ENCODE results near the gene CDHR3. TPM values are rescaled to one million over a fixed set of nuclear protein-coding genes. Genes with fewer than 3 reads are reported as not detected.

The CDHR3 gene
- total and polyA plus RNA-seq, 2 of the 8 experiments (the other 6 are each of a cell fraction or from before 2014, with no cell fraction given) = 6.4 to 6.8 TPM

DNA sequence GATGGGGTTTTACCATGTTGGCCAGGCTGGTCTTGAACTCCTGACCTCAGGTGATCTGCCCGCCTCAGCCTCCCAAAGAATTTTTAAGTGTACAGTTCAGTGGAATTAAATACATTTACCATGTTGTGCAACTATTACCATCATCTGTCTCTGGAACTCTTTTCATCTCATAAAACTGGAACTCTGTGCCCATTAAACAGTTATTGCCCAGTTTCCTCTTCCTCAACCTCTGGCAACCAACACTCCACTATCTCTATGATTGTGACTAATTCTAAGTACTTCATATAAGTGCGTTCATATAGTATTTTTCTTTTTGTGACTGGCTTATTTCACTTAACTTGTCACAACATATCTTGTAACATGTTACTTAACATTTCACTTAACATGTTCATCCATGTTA is 45.4 kb upstream of the CDHR3 start:
- Histone ChIP-seq H3K4me1 (replicated peaks in 1 of 4; ENCODE audit: control insufficient read depth in 3 of 4, insufficient read depth in 4 of 4, low read length in 3 of 4) (no peaks in the 10 kb centered on the region), H3K9me3 (ENCODE audit: insufficient read depth in 2 of 2, low read depth in 1 of 2, low read length in 1 of 2) (peaks cover 0 to 2% of the 10 kb centered on the region in 2 experiments; a peak in 2 of 4 replicates), H2AK5ac (ENCODE audit: low read depth, low read length) (no peak overlapping the region), H3K4ac (replicated peaks; ENCODE audit: insufficient read length, low read depth, low read length) (no peak overlapping the region), H3K4me3 (ENCODE audit: extremely low read depth in 1 of 4, insufficient read depth in 2 of 4, low read depth in 3 of 4, low read length in 4 of 4) (no peak overlapping the region), H2BK120ac (replicated peaks; ENCODE audit: low read depth, low read length) (no peak overlapping the region), H3K56ac (replicated peaks; ENCODE audit: insufficient read length, low read depth, low read length) (no peak overlapping the region), H3K23ac (ENCODE audit: insufficient read length) (no peak overlapping the region), H2BK12ac (ENCODE audit: low read depth, low read length) (no peak overlapping the region), H2BK5ac (ENCODE audit: low read depth, low read length) (no peak overlapping the region), H4K8ac (ENCODE audit: extremely low read depth, insufficient read depth, low read length) (no peak overlapping the region), H3K27me3 (replicated peaks in 1 of 4; ENCODE audit: control insufficient read depth in 3 of 4, extremely low read depth in 1 of 4, insufficient read depth in 3 of 4, low read length in 3 of 4) (no peaks in the 10 kb centered on the region), H3K79me2 (ENCODE audit: control insufficient read depth in 1 of 2, insufficient read depth in 2 of 2, low read length in 2 of 2) (no peaks in the 10 kb centered on the region), H4K91ac (replicated peaks; ENCODE audit: insufficient read length, low read length) (no peak overlapping the region), H2BK20ac (ENCODE audit: low read length) (no peak overlapping the region), H3K79me1 (ENCODE audit: low read depth, low read length) (no peaks in the 10 kb centered on the region), H3K4me2 (ENCODE audit: insufficient read depth in 1 of 2, low read depth in 2 of 2, low read length in 2 of 2) (no peak overlapping the region), H3K18ac (ENCODE audit: extremely low read depth, low read length) (no peak overlapping the region), H4K5ac (ENCODE audit: insufficient read length, low read depth, low read length) (no peak overlapping the region), H3K36me3 (ENCODE audit: control insufficient read depth in 2 of 4, insufficient read depth in 4 of 4, low read length in 3 of 4) (no peaks in the 10 kb centered on the region; a peak in 3 of 8 replicates), H3K9ac (replicated peaks in 1 of 4; ENCODE audit: extremely low read depth in 1 of 4, low read depth in 3 of 4, low read length in 3 of 4) (no peak overlapping the region), H2AFZ (ENCODE audit: low read length) (no peak overlapping the region), H4K20me1 (replicated peaks in 1 of 2; ENCODE audit: control insufficient read depth in 1 of 2, insufficient read depth in 2 of 2, low read length in 2 of 2) (no peaks in the 10 kb centered on the region), H3K14ac (ENCODE audit: insufficient read length) (no peak overlapping the region), H2BK15ac (ENCODE audit: low read length) (no peak overlapping the region), H3K23me2 (ENCODE audit: low read depth, low read length) (no peaks in the 10 kb centered on the region), H3K27ac (ENCODE audit: low read depth, low read length) (no peak overlapping the region)
- CTCF ChIA-PET (ENCODE audit: partially characterized antibody) = interaction anchor here (1.4 kb wide), 1 partner anchor 124 kb away, joined by 4 read pairs; no protein-coding TSS in a partner anchor
- POLR2A ChIA-PET (ENCODE audit: partially characterized antibody) = no interaction called here
- DNase-seq (ENCODE audit: low read depth in 1 of 2, low spot score in 2 of 2) (no peak), FAIRE-seq (no peak)
- TF ChIP-seq, protein P1, sequence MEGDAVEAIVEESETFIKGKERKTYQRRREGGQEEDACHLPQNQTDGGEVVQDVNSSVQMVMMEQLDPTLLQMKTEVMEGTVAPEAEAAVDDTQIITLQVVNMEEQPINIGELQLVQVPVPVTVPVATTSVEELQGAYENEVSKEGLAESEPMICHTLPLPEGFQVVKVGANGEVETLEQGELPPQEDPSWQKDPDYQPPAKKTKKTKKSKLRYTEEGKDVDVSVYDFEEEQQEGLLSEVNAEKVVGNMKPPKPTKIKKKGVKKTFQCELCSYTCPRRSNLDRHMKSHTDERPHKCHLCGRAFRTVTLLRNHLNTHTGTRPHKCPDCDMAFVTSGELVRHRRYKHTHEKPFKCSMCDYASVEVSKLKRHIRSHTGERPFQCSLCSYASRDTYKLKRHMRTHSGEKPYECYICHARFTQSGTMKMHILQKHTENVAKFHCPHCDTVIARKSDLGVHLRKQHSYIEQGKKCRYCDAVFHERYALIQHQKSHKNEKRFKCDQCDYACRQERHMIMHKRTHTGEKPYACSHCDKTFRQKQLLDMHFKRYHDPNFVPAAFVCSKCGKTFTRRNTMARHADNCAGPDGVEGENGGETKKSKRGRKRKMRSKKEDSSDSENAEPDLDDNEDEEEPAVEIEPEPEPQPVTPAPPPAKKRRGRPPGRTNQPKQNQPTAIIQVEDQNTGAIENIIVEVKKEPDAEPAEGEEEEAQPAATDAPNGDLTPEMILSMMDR (IDR thresholded peaks at IDR 0.05; ENCODE audit: control extremely low read depth in 1 of 3, insufficient read depth in 1 of 3, low read depth in 1 of 3, low read length in 3 of 3) = no peak
- 81% methylated on average over 2 of the region's 2 CpGs; no CpG with 5 or more reads in 1 of the 2 experiments for WGBS, 2 experiments (ENCODE audit: extremely low coverage in 1 of 2, insufficient coverage in 1 of 2, insufficient read length in 1 of 2, insufficient replicate concordance in 2 of 2, low coverage in 1 of 2, low lambda C conversion rate in 2 of 2, missing lambda C conversion rate in 1 of 2)
